ACC112 (cell line): ENCODE results near the gene NOC2L.
"Not testable (repeated sequence)": the region's sequence is repeated elsewhere in the genome, so short reads cannot be mapped to it uniquely, and the experiment has no call there.

Source experiments
- H2AFZ ChIP-seq: fragments of 200-600 bp; sonication (generic); one replicate; pipeline ENCODE4 v1.6.0; 2017; ENCODE audit warnings: antibody characterized with exemption, low read length; ENCODE audit not compliant: unreplicated experiment
- H3K27ac ChIP-seq: fragments of 200-600 bp; sonication (generic); 2 replicates; pipeline ENCODE4 v1.5.1; 2014; ENCODE audit warnings: low read depth, mild to moderate bottlenecking, antibody characterized with exemption, low read length, moderate library complexity
- H3K27me3 ChIP-seq: fragments of 200-600 bp; sonication (generic); 2 replicates; pipeline ENCODE4 v1.6.1; 2014; ENCODE audit warnings: mild to moderate bottlenecking, antibody characterized with exemption, low read length, moderate library complexity, mixed read lengths; ENCODE audit not compliant: insufficient read depth
- H3K36me3 ChIP-seq: fragments of 200-600 bp; sonication (generic); 2 replicates; pipeline ENCODE4 v1.6.1; 2016; ENCODE audit warnings: mild to moderate bottlenecking, antibody characterized with exemption, low read length, moderate library complexity, mixed read lengths; ENCODE audit not compliant: insufficient read depth
- H3K4me1 ChIP-seq: fragments of 200-600 bp; sonication (generic); one replicate; pipeline ENCODE4 v1.6.1; 2016; ENCODE audit warnings: low read length, mixed read lengths; ENCODE audit not compliant: insufficient read depth, unreplicated experiment, control insufficient read depth
- H3K4me3 ChIP-seq: fragments of 200-600 bp; sonication (generic); 2 replicates; pipeline ENCODE4 v1.5.1; 2014; ENCODE audit warnings: mild to moderate bottlenecking, low read depth, low read length
- H3K79me2 ChIP-seq: fragments of 200-600 bp; sonication (generic); one replicate; pipeline ENCODE4 v1.6.0; 2016; ENCODE audit warnings: low read length; ENCODE audit not compliant: control insufficient read depth, unreplicated experiment, insufficient read depth

NOC2L gene

GRCh38 chr1:947958-948357 lies 11.1 kb downstream of the NOC2L start:
- no peak overlapping the region for H3K27ac ChIP-seq
- H3K4me3 ChIP-seq = no peak overlapping the region
- no peaks in the 10 kb centered on the region for H3K79me2 ChIP-seq
- H2AFZ ChIP-seq = no peak overlapping the region
- H3K36me3 ChIP-seq = peaks cover 8% of the 10 kb centered on the region; the same call in 1 of the 2 replicates
- no peaks in the 10 kb centered on the region for H3K4me1 ChIP-seq
- no peaks in the 10 kb centered on the region for H3K27me3 ChIP-seq

DNA sequence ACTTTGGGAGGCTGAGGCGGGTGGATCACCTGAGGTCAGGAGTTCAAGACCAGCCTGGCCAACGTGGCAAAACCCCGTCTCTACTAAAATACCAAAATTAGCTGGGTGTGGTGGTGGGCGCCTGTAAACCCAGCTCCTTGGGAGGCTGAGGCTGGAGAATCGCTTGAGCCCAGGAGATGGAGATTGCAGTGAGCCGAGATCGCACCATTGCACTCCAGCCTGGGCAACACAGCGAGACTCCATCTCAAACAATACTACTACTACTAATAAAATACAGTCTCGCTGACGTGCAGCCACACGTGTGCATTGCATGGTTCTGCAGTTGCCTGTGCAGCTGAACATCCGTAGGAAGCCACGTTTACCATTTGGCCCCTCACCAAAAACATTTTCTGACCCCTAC lies 12.2 kb downstream of the NOC2L start:
- H3K36me3 ChIP-seq, H3K27me3 ChIP-seq, H3K27ac ChIP-seq, H3K4me3 ChIP-seq, H3K4me1 ChIP-seq, H3K79me2 ChIP-seq, H2AFZ ChIP-seq: not testable (repeated sequence)

- Histone ChIP-seq H3K4me1 (peaks cover 6% of the 10 kb centered on the region), H3K36me3 (peaks cover 8% of the 10 kb centered on the region; the same call in 1 of the 2 replicates), H3K4me3 (no peak overlapping the region), H3K79me2 (no peaks in the 10 kb centered on the region), H3K27me3 (peaks cover 5% of the 10 kb centered on the region; the same call in 1 of the 2 replicates), H3K27ac (no peak overlapping the region), H2AFZ (no peak overlapping the region)
Observed at GRCh38 chr1:945688-946556, 13.1 kb downstream of the NOC2L start.

DNA sequence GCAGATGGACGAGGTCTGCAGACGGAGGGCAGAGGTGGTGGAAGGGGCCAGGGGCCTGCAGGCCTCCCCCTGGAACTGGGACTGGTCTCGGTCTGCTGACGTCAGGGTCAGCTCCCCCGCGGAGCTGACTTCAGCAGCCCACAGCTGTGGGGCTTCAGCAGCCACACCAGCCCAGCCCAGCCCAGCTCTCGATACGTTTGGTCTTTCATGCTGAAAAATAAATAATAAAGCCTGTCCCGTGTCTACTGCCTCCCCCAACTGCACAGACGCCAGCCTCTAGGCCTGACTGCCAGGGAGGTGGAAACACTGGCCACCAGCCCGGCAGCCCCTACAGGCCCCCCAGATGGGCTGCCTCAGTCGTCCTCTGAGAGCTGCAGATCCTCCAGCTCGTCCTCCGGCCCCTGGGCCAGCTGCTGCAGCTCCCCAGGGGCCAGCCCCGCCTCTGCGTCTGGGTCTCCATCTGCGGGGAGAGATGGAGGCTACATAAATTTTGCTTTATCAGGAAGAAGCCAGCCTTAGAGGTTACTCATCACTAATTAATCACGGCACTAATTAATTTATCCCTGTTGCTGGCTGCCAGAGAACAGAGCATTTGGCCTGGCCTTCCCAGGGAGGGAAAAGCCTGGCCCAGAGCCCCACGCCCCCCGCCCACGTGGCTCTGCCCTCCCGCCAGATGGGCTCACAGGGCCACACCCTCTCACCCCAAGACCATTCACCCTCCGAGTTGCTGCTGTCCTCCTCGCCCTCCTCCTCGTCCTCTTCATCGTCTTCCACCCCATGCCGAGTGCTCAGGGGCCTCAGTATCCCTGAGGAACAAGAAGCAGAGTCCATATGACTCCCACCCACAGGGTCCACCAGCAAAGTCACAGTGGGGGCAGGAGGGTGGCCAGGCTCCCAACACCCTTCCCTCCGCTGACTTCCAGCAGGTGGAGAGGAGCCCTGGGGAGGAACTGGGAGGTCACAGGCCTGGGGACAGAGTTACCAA lies 14.4 kb downstream of the NOC2L start:
- peaks cover 13% of the 10 kb centered on the region for H3K4me1 ChIP-seq
- H3K79me2 ChIP-seq = no peaks in the 10 kb centered on the region
- no peak overlapping the region for H3K27ac ChIP-seq
- no peak overlapping the region for H2AFZ ChIP-seq
- peaks cover 5% of the 10 kb centered on the region; the same call in 1 of the 2 replicates for H3K27me3 ChIP-seq
- no peak overlapping the region for H3K4me3 ChIP-seq
- H3K36me3 ChIP-seq = peaks cover 3% of the 10 kb centered on the region; the same call in 1 of the 2 replicates

DNA sequence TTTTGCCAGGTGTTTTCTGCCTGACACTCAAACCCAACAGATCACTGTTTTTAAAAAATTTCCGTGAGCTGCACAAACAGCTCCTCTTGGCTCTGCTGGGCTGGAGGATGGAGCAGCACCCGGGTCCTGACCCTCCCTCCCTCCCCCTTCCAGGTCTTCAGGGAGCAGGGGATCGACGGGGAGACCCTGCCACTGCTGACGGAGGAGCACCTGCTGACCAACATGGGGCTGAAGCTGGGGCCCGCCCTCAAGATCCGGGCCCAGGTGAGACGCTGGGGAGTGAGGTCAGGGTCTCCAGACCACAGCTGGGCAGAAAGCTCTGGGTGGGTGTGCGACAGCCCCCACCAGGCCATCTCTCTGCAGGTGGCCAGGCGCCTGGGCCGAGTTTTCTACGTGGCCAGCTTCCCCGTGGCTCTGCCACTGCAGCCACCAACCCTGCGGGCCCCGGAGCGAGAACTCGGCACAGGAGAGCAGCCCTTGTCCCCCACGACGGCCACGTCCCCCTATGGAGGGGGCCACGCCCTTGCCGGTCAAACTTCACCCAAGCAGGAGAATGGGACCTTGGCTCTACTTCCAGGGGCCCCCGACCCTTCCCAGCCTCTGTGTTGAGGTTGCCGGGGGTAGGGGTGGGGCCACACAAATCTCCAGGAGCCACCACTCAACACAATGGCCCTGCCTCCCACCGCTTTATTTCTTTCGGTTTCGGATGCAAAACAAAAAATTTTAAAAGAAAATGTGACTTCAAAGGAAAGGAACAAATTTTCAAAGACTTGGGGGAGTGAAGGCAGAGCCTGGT lies 15.3 kb downstream of the NOC2L start:
- peaks cover 3% of the 10 kb centered on the region; the same call in 1 of the 2 replicates for H3K36me3 ChIP-seq
- H3K27ac ChIP-seq = no peak overlapping the region
- H3K4me1 ChIP-seq = peaks cover 21% of the 10 kb centered on the region
- peaks cover 5% of the 10 kb centered on the region; the same call in 1 of the 2 replicates for H3K27me3 ChIP-seq
- no peaks in the 10 kb centered on the region for H3K79me2 ChIP-seq
- H2AFZ ChIP-seq = no peak overlapping the region
- no peak overlapping the region for H3K4me3 ChIP-seq

GRCh38 chr1:942864-943533 lies 16.1 kb downstream of the NOC2L start:
- peaks cover 27% of the 10 kb centered on the region for H3K4me1 ChIP-seq

DNA sequence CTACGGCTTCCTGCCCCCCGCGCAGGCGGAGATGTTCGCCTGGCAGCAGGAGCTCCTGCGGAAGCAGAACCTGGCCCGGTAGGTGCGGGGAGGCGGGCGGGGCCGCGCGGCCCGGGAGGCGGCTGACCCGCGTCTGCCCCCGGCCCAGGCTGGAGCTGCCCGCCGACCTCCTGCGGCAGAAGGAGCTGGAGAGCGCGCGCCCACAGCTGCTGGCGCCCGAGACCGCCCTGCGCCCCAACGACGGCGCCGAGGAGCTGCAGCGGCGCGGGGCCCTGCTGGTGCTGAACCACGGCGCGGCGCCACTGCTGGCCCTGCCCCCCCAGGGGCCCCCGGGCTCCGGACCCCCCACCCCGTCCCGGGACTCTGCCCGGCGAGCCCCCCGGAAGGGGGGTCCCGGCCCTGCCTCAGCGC lies 16.6 kb downstream of the NOC2L start:
- Histone ChIP-seq H3K4me3 (peak overlapping the region; percentile 44), H2AFZ (no peak overlapping the region), H3K27ac (no peak overlapping the region), H3K4me1 (peaks cover 27% of the 10 kb centered on the region), H3K27me3 (peaks cover 5% of the 10 kb centered on the region; the same call in 1 of the 2 replicates), H3K79me2 (no peaks in the 10 kb centered on the region), H3K36me3 (peaks cover 3% of the 10 kb centered on the region; the same call in 1 of the 2 replicates)

More at GRCh38 chr1:942864-943533, 16.1 kb downstream of the NOC2L start:
- Histone ChIP-seq H3K4me3 (no peak overlapping the region; the same call in 1 of the 2 replicates), H3K79me2 (no peaks in the 10 kb centered on the region), H3K36me3 (peaks cover 3% of the 10 kb centered on the region; the same call in 1 of the 2 replicates), H2AFZ (no peak overlapping the region), H3K27me3 (peaks cover 5% of the 10 kb centered on the region; the same call in 1 of the 2 replicates), H3K27ac (no peak overlapping the region)

GRCh38 chr1:941588-942383 lies 17.3 kb downstream of the NOC2L start:
- Histone ChIP-seq H3K79me2 (no peaks in the 10 kb centered on the region), H3K4me1 (peaks cover 27% of the 10 kb centered on the region), H3K36me3 (no peaks in the 10 kb centered on the region), H3K4me3 (peak overlapping the region; percentile 44), H2AFZ (no peak overlapping the region), H3K27me3 (peaks cover 5% of the 10 kb centered on the region; the same call in 1 of the 2 replicates), H3K27ac (no peak overlapping the region)

GRCh38 chr1:941015-941587 lies 18.0 kb downstream of the NOC2L start:
- no peaks in the 10 kb centered on the region for H3K79me2 ChIP-seq
- peaks cover 27% of the 10 kb centered on the region for H3K4me1 ChIP-seq
- H3K4me3 ChIP-seq = peak overlapping the region; percentile 44
- peaks cover 5% of the 10 kb centered on the region; the same call in 1 of the 2 replicates for H3K27me3 ChIP-seq
- H2AFZ ChIP-seq = no peak overlapping the region
- H3K27ac ChIP-seq = no peak overlapping the region
- no peaks in the 10 kb centered on the region for H3K36me3 ChIP-seq
